Mesendoderm (in vitro differentiated cells): ENCODE results near the gene BARHL2.

ENCODE experiments used
- DNase-seq: peaks from one replicate; pipeline ENCODE4 v3.0.0; 2013
- H2AK5ac ChIP-seq: 2 replicates; pipeline ENCODE4 v1.6.1; 2013; ENCODE audit warnings: low read length, inconsistent platforms
- H2BK120ac ChIP-seq: 2 replicates; pipeline ENCODE4 v1.6.1; 2013; ENCODE audit warnings: low read depth, mild to moderate bottlenecking, low read length, moderate library complexity, mixed read lengths
- H2BK15ac ChIP-seq: replicated peaks from 2 replicates; pipeline ENCODE4 v1.6.1; 2013; ENCODE audit warnings: low read depth, mild to moderate bottlenecking, moderate library complexity
- H2BK5ac ChIP-seq: 2 replicates; pipeline ENCODE4 v1.6.1; 2013; ENCODE audit warnings: low read length, inconsistent platforms
- H3K18ac ChIP-seq: 2 replicates; pipeline ENCODE4 v1.6.1; 2013; ENCODE audit warnings: mild to moderate bottlenecking, low read length, mixed read lengths
- H3K23ac ChIP-seq: one replicate; pipeline ENCODE4 v1.6.1; 2013; ENCODE audit warnings: low read length
- H3K27ac ChIP-seq: 2 replicates; pipeline ENCODE4 v1.5.1; 2013; ENCODE audit warnings: low read depth, mild to moderate bottlenecking, inconsistent platforms, low read length, moderate library complexity
- H3K27me3 ChIP-seq: 2 replicates; pipeline ENCODE4 v1.6.1; 2013; ENCODE audit warnings: low read length, control low read depth, mild to moderate bottlenecking, inconsistent platforms; ENCODE audit not compliant: insufficient read depth, poor library complexity
- H3K36me3 ChIP-seq: 2 replicates; pipeline ENCODE4 v1.6.1; 2013; ENCODE audit warnings: low read length, inconsistent platforms; ENCODE audit not compliant: control insufficient read depth, insufficient read depth
- H3K4ac ChIP-seq: one replicate; pipeline ENCODE4 v1.6.1; 2013; ENCODE audit warnings: low read depth, mild to moderate bottlenecking, low read length, moderate library complexity
- H3K4me1 ChIP-seq: 2 replicates; pipeline ENCODE4 v1.6.1; 2013; ENCODE audit warnings: low read depth, low read length, inconsistent platforms; ENCODE audit not compliant: control insufficient read depth
- H3K4me2 ChIP-seq: 2 replicates; pipeline ENCODE4 v1.6.1; 2013; ENCODE audit warnings: low read length
- H3K4me3 ChIP-seq: 2 replicates; pipeline ENCODE4 v1.5.1; 2013; ENCODE audit warnings: mild to moderate bottlenecking, low read length
- H3K56ac ChIP-seq: one replicate; pipeline ENCODE4 v1.6.1; 2013; ENCODE audit warnings: low read length
- H3K79me1 ChIP-seq: 2 replicates; pipeline ENCODE4 v1.6.1; 2013; ENCODE audit warnings: low read length, inconsistent platforms
- H3K79me2 ChIP-seq: 2 replicates; pipeline ENCODE4 v1.6.1; 2013; ENCODE audit warnings: mild to moderate bottlenecking, low read length; ENCODE audit not compliant: control insufficient read depth, insufficient read depth
- H3K9ac ChIP-seq: 2 replicates; pipeline ENCODE4 v1.6.1; 2013; ENCODE audit warnings: low read length, inconsistent platforms
- H4K5ac ChIP-seq: one replicate; pipeline ENCODE4 v1.6.1; 2013; ENCODE audit warnings: low read length
- H4K8ac ChIP-seq: one replicate; pipeline ENCODE4 v1.6.1; 2013; ENCODE audit warnings: low read depth, mild to moderate bottlenecking, control low read depth, low read length, moderate library complexity
- WGBS: extraction: QIAGEN DNeasy Blood & Tissue Kit; methylation state at CpG from one replicate; pipeline ENCODE4 v1.1.7; 2013; ENCODE audit warnings: low lambda C conversion rate, missing lambda C conversion rate; ENCODE audit not compliant: insufficient coverage; ENCODE audit errors: extremely low coverage; 5-methylcytosine and 5-hydroxymethylcytosine counted together

The BARHL2 gene

DNA sequence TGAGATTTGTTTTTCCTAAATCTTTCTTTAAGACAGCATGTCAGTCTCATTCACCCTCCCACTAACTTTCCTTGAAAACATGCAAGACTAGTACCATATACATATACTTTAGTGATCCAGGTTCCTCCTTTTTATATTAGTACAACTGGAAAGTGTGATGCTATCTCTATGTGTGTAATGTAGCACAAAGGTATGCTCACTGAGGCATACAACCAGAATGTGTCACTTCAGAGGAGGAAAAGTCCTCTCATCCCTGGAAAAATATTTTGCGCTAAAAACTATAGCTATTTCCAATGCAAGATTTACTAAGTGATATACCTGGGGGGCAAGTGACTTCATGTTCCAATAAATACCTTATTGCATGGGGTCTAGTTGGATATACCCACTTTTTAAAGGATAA, 45.9 kb downstream of the BARHL2 start:
- H2AK5ac ChIP-seq: no peak overlapping the region
- H3K79me1 ChIP-seq: no peaks in the 10 kb centered on the region
- no peak overlapping the region for H3K56ac ChIP-seq
- no peak overlapping the region for H3K27ac ChIP-seq
- no peak overlapping the region for H2BK15ac ChIP-seq
- no peak overlapping the region for H3K23ac ChIP-seq
- no peak overlapping the region for H3K9ac ChIP-seq
- H3K4me2 ChIP-seq: no peak overlapping the region
- H3K4me1 ChIP-seq: no peaks in the 10 kb centered on the region
- H3K4me3 ChIP-seq: no peak overlapping the region
- no peaks in the 10 kb centered on the region for H3K27me3 ChIP-seq
- H3K4ac ChIP-seq: no peak overlapping the region
- H4K8ac ChIP-seq: no peak overlapping the region
- no peaks in the 10 kb centered on the region for H3K36me3 ChIP-seq
- H4K5ac ChIP-seq: no peak overlapping the region
- no peak overlapping the region for H2BK120ac ChIP-seq
- no peaks in the 10 kb centered on the region for H3K79me2 ChIP-seq
- no CpG with 5 or more reads among the region's 1 CpG for WGBS
- DNase-seq: no peak
- no peak overlapping the region for H2BK5ac ChIP-seq
- no peak overlapping the region for H3K18ac ChIP-seq
